NCI-H510A (cell line): ENCODE data around the gene PTGS1.
"Not testable (repeated sequence)": the region's sequence is repeated elsewhere in the genome, so short reads cannot be mapped to it uniquely, and the experiment has no call there.

Source experiments
- DNase-seq: peaks from one replicate; lab custom pipeline; 2025; lab: John Stamatoyannopoulos, UW

PTGS1 gene

GRCh38 chr9:122347348-122348287, 23.2 kb upstream of the PTGS1 start:
- no peak for DNase-seq

GRCh38 chr9:122348288-122348777, 22.5 kb upstream of the PTGS1 start:
- no peak for DNase-seq

- no peak for DNase-seq
Observed at GRCh38 chr9:122348791-122349190, 22.0 kb upstream of the PTGS1 start.

- DNase-seq = no peak
Observed at GRCh38 chr9:122349201-122349600, 21.6 kb upstream of the PTGS1 start.

DNA sequence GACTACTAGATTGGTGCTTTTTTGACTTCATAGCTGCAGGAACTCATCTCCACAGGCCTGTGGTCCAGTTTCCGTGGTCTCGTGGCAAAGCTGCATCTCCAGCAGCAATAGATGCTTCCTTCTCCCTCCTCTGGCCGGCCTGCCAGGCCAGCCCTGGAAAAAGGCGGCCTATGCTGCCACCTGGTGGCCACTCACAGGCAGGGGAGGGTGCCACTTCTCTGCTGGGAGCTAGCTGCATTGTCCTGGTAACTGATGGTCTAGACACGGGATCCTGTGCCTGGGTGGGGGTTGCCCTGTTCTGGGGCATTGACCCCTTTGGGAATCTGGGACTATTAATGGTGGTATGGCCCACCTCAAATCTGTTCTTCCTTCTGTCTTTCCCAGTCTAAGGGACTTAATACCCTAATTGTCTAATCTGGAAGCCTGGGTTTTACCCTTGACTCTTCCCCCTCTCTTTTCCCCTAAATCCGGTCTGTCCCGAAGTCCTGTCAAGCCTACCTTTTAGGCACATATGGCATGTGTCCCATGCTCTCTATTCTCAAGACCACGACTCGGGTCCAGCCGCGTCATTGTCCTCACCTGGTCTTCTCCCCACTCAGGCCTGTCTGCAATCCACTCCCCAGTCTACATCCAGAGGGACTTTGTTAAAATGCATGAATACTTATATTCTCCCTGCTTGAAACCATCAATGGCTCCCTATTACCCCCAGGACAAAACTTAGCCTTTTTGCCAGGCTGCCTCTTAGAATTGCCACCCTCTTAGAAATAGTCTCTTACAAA, 20.1 kb upstream of the PTGS1 start:
- peak; percentile 25 for DNase-seq

DNA sequence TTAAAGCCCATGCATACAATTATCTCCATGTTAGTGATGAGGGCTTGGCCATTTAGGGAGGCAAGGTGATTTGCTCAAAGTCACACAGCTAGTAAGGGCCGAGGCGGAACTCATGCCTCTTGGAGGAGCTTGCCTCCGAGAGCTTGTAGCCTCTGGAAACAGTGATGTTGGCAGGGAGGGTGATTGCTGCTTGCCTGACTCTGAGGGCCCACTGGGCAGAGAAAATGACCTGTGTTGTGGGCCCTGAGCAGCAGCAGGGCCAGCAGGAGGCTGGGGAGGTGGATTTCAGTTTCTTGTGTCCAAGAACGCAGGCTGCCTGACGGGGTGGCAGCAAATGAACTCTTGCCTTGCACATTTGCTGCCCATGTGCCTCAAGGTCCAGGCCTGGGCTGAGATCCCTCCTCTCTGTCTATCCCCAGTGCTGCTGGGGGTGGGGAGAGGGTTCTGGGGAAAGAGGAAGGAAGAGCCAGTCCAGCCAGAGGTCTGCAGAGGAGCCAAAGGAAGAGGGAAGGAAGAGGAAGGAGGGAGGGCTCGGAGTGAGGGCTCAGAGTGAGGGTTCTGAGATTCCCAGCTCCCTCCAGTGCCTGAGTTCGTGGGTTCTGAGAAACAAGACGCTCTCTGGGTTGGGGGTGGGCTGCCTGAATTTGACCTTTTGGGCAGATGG, 16.2 kb upstream of the PTGS1 start:
- no peak for DNase-seq

- no peak for DNase-seq
Observed at GRCh38 chr9:122355336-122355875, 15.4 kb upstream of the PTGS1 start.

GRCh38 chr9:122356627-122357026, 14.2 kb upstream of the PTGS1 start:
- no peak for DNase-seq

DNA sequence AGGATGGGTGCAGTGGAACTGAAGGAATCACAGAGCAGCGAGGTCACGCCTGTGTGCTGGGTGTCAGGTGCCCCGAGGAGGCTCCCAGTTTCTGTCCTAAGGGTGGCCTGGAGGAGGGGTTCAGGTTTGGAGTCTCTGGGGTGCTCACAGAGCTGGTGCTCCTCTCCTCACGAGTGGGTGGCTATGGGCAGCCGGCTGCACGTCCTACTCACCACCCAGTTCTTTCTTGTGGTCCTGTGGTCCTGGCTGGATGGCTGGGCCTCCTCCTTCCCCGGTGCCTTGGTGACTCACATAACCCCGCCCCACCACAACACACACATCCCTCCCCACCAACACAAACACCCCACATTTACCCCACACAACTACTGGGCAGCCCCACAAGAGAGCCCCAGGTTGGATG, 9.9 kb upstream of the PTGS1 start:
- DNase-seq = no peak

- DNase-seq = not testable (repeated sequence)
Observed at GRCh38 chr9:122363131-122363530, 7.7 kb upstream of the PTGS1 start.

DNA sequence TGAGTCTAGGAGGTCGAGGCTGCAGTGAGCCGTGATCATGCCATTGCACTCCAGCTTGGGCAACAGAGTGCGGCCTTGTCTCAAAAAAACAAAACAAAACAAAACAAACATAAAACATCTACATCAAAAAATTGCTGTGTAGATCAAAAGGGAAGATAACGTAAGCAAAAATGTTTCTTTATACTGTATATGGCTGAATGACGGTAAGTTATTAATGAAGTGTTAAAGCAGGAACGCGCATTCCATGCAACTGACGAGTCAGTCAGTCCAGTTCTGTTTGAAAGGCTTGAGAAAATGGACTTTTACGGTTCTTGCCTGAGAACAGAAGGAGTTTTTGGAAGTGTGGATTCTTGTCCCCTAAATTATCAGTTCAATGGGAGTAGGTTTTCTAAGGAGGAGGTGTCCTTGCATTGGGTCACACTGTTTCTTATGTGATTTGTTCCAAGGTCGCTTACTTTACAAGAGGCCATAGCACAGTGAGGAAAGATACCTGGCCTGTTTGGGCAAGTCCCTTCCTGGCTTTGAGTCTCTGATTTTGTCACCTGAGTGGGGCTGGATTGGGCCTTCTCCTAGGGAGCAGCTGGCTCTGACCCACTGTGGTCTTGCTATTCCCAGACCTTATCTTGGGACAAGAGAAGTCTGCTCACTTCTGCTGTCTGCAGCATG, 6.6 kb upstream of the PTGS1 start:
- no peak for DNase-seq

GRCh38 chr9:122364783-122365150, 6.1 kb upstream of the PTGS1 start:
- DNase-seq = no peak

DNA sequence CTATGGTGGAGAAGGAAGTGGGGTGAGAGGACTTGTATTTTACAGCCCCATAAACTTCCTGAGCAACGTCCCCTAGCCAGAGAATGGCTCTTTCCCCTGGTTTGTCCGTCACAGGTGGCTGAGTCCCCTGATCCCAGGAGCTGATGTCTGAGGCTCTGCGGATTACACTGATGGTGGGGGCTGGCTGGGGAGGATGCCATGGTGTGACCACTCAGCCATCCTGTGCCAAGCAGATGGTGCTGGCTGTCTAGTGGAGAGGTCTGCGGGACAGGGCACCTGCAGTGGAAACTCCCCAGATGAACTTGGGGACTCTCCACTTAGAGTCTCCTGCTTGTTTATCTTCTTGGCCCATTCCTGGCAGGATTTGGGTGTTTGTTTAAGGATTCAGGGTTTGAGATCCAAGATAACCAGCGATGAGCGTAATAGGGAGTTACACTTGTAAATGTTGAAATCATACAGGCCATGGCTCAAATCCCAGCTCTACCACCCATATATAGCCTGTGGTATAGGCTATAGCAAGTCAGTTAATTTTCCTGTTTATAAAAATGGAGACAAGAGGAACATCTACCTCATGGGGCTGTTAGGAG, 4.7 kb upstream of the PTGS1 start:
- no peak for DNase-seq

GRCh38 chr9:122367065-122367464, 3.8 kb upstream of the PTGS1 start:
- DNase-seq = no peak

DNA sequence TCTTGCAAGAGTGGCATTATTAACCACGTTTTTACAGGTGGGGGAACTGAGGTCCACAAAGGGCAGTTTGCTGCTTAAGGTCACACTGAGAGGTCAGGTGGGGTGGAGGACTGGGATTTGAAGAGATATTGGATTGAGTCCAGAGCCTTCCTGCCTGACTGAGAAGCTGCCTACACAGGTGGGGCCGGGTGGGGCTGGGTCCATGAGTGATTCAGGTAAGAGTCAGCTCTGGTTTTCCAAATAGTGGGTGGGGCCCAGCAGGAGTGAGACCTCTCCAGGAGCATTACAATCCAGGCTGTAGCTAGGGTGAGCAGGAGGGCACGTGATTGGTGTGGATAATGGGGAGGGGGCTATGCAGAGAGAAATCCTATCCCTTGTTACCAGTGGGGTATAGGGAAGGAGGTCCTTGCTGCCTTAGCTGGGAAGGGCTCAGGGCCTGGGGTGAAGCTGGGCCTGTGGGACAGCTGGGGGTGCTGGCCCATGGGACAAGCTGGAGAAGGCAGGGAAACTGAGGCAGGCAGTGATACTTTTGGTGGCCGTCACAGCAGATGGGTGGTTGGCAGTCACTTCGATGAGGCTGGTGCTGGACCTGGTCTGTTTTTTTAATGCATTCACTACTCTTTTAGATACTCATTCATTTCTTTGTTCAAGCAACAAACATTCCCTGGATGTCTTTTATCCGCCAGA, 2.9 kb upstream of the PTGS1 start:
- DNase-seq = no peak

GRCh38 chr9:122368642-122369041, 2.2 kb upstream of the PTGS1 start:
- DNase-seq = no peak

DNA sequence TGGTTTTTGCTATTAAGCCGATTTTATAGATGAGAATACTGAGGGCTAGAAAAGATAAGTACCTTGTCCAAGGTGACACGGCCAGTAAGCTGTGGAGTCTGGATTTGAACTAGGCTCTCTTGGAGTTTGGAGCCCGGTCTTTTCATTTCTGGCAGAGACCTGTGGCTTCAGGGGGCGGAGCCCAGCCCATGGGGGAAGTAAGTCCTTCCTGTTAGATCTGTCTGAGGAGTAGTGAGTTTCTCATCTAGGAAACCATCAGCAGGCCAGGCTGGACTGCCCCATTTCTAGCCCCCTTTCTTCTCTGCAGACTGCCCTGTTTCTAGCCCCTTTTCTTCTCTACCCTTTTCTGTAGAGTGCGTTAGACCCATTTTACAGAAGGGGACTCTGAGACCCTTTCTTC, 521 bp upstream of the PTGS1 start:
- DNase-seq = no peak

- DNase-seq = no peak
Observed at GRCh38 chr9:122371846-122372245, 1.0 kb downstream of the PTGS1 start.

GRCh38 chr9:122372856-122373845, 2.3 kb downstream of the PTGS1 start:
- DNase-seq = no peak
